ENCODE data around the gene TUBB8. TPM values are rescaled to one million over a fixed set of nuclear protein-coding genes. Genes with fewer than 3 reads are reported as not detected.
"Not testable (repeated sequence)": the region's sequence is repeated elsewhere in the genome, so short reads cannot be mapped to it uniquely, and the experiment has no call there.

TUBB8 gene
- total and polyA plus RNA-seq, 2 donors (not counting 3 experiments of a cell fraction or from before 2014, with no cell fraction given) = 0.18 TPM; not detected in 1

- CTCF ChIA-PET; H3K9me3 ChIP-seq (replicated peaks; ENCODE audit: control insufficient read depth, insufficient read depth, low read length); H2AFZ ChIP-seq (ENCODE audit: low read depth, low read length); POLR2A ChIA-PET; dilution Hi-C loops (cut with MboI; ENCODE audit: extremely low pct_ligation_motif_present, low sequenced_read_pairs); H3K4me1 ChIP-seq (ENCODE audit: control insufficient read depth, extremely low read depth, insufficient read depth, low read length); BruUV-seq (replicated peaks); intact Hi-C loops (cut with micrococcal nuclease); H3K4me3 ChIP-seq (replicated peaks in 1 of 3; ENCODE audit: insufficient read depth in 1 of 3, low read depth in 1 of 3, low read length in 3 of 3); H4K20me1 ChIP-seq (replicated peaks; ENCODE audit: control insufficient read depth, extremely low read depth, insufficient read depth, low read length); H3K9me1 ChIP-seq (replicated peaks; ENCODE audit: control insufficient read depth, extremely low read depth, insufficient read depth, low read length); H3K79me2 ChIP-seq (ENCODE audit: control insufficient read depth, insufficient read depth, low read length); H3K36me3 ChIP-seq (ENCODE audit: control insufficient read depth in 2 of 2, extremely low read depth in 1 of 2, insufficient read depth in 2 of 2, low read length in 2 of 2); FAIRE-seq; H3K4me2 ChIP-seq (ENCODE audit: insufficient read depth, low read length); H3K9ac ChIP-seq (replicated peaks; ENCODE audit: extremely low read depth, insufficient read depth, low read length); H3K27ac ChIP-seq (ENCODE audit: insufficient read depth, low read depth, low read length); DNase-seq (ENCODE audit: low read depth, low spot score); H3K27me3 ChIP-seq (ENCODE audit: control insufficient read depth in 2 of 2, insufficient read depth in 2 of 2, low read length in 2 of 2): not testable (repeated sequence)
Observed at GRCh38 chr10:10261-10971, 38.7 kb downstream of the TUBB8 start.

Other genes starting within 250 kb of the TUBB8 start
- 50.9 and 56.0 TPM in 2 replicates for gene ZMYND11, start 86.2 kb upstream of the TUBB8 start, total RNA-seq
- gene ZMYND11, start 86.2 kb upstream of the TUBB8 start, polyA plus RNA-seq = 13.2 and 17.0 TPM in 2 replicates